Ascending aorta (tissue), 2 donors: ENCODE measurements around the gene PLN. TPM values are rescaled to one million over a fixed set of nuclear protein-coding genes. Genes with fewer than 3 reads are reported as not detected.
A peak's percentile ranks its signal among the peaks of the same experiment; 100 is the strongest.

Experiments
- DNase-seq, 2 donors: peaks; one replicate each; pipeline ENCODE4 v3.0.0-alpha.2; 2019; ENCODE audit warnings: low spot score in 2 of 2
- H3K27ac ChIP-seq, 2 donors: fragments of 200-600 bp; sonication (generic); one replicate each; pipeline ENCODE4 v1.5.1; 2016 to 2017; ENCODE audit warnings: mild to moderate bottlenecking in 1 of 2
- H3K27me3 ChIP-seq: fragments of 200-600 bp; sonication (generic); one replicate; pipeline ENCODE4 v1.5.1; 2017
- H3K36me3 ChIP-seq, 2 donors: fragments of 200-600 bp; sonication (generic); one replicate each; pipeline ENCODE4 v1.5.1; 2016
- H3K4me1 ChIP-seq, 2 donors: fragments of 200-600 bp; sonication (generic); one replicate each; pipeline ENCODE4 v1.5.1; 2016 to 2017; ENCODE audit warnings: mild to moderate bottlenecking in 1 of 2
- H3K4me3 ChIP-seq, 2 donors: fragments of 200-600 bp; sonication (generic); one replicate each; pipeline ENCODE4 v1.5.1; 2016 to 2017; ENCODE audit warnings: mild to moderate bottlenecking in 1 of 2
- H3K9me3 ChIP-seq, 2 donors: fragments of 200-600 bp; sonication (generic); one replicate each; pipeline ENCODE4 v1.5.1; 2016
- CTCF ChIP-seq, 3 experiments: fragments of 200-600 bp in 2 of 3; fragments of 450-650 bp in 1 of 3; sonication (generic) in 2 of 3; IDR thresholded peaks; one replicate each; pipeline ENCODE4 v1.5.1; 2016 to 2019; ENCODE audit warnings: antibody characterized with exemption in 3 of 3, mild to moderate bottlenecking in 1 of 3, moderate library complexity in 1 of 3
- intact Hi-C: fragments of 100-400 bp; cut with DNase I; formaldehyde crosslinking; loops from one replicate; pipeline ENCODE4 v1.15.1; 2023
- total RNA-seq: library from RNA; depleted of rRNA; stranded (reverse); fragments of >200 nt; gene quantifications from one replicate; pipeline ENCODE4 v1.1.0, GENCODE V29; 2016

PLN gene
- total RNA-seq, 1 donor from 2014 or later = 129 TPM

GRCh38 chr6:118504611-118505010 is 43.5 kb upstream of the PLN start:
- no peak overlapping the region for H3K4me3 ChIP-seq
- TF ChIP-seq CTCF (IDR thresholded peaks at IDR 0.05) = no peak
- H3K27me3 ChIP-seq = no peaks in the 10 kb centered on the region
- intact Hi-C loops = no loop called here
- H3K9me3 ChIP-seq = no peaks in the 10 kb centered on the region
- peaks cover 0 to 7% of the 10 kb centered on the region in 2 donors for H3K4me1 ChIP-seq
- H3K36me3 ChIP-seq = no peaks in the 10 kb centered on the region
- no peak for DNase-seq
- no peak overlapping the region for H3K27ac ChIP-seq

GRCh38 chr6:118505656-118506055 is 42.4 kb upstream of the PLN start:
- H3K27ac ChIP-seq = no peak overlapping the region
- H3K27me3 ChIP-seq = no peaks in the 10 kb centered on the region
- H3K4me3 ChIP-seq = no peak overlapping the region
- no peaks in the 10 kb centered on the region for H3K9me3 ChIP-seq
- no peak for DNase-seq
- no peak for TF ChIP-seq CTCF (IDR thresholded peaks at IDR 0.05)
- H3K4me1 ChIP-seq = peaks cover 0 to 7% of the 10 kb centered on the region in 2 donors
- intact Hi-C loops = no loop called here
- no peaks in the 10 kb centered on the region for H3K36me3 ChIP-seq

GRCh38 chr6:118506071-118506638 is 41.9 kb upstream of the PLN start:
- no peak for TF ChIP-seq CTCF (IDR thresholded peaks at IDR 0.05)
- no peak overlapping the region for H3K4me3 ChIP-seq
- H3K27ac ChIP-seq = peak overlapping the region; percentile 42 to 50
- intact Hi-C loops = no loop called here
- H3K27me3 ChIP-seq = no peaks in the 10 kb centered on the region
- H3K9me3 ChIP-seq = no peaks in the 10 kb centered on the region
- H3K36me3 ChIP-seq = no peaks in the 10 kb centered on the region
- H3K4me1 ChIP-seq = peaks cover 0 to 7% of the 10 kb centered on the region in 2 donors
- DNase-seq = no peak

GRCh38 chr6:118507636-118508035 is 40.5 kb upstream of the PLN start:
- intact Hi-C loops = loop anchor here (2.0 kb wide), 1 partner anchor 73 kb away; no protein-coding TSS in a partner anchor
- Histone ChIP-seq H3K27me3 (no peaks in the 10 kb centered on the region), H3K9me3 (no peaks in the 10 kb centered on the region), H3K36me3 (no peaks in the 10 kb centered on the region), H3K4me3 (no peak overlapping the region), H3K27ac (no peak overlapping the region), H3K4me1 (peaks cover 0 to 12% of the 10 kb centered on the region in 2 donors)
- TF ChIP-seq CTCF (IDR thresholded peaks at IDR 0.05) = no peak
- DNase-seq = no peak

- Histone ChIP-seq H3K4me3 (no peak overlapping the region), H3K36me3 (no peaks in the 10 kb centered on the region), H3K27ac (no peak overlapping the region), H3K4me1 (peaks cover 0 to 12% of the 10 kb centered on the region in 2 donors), H3K9me3 (no peaks in the 10 kb centered on the region), H3K27me3 (no peaks in the 10 kb centered on the region)
- peak in 1 of 2 donors; percentile 74 for DNase-seq
- intact Hi-C loops = loop anchor here (1.0 to 2.0 kb wide), 2 partner anchors 72 to 225 kb away; no protein-coding TSS in a partner anchor
- TF ChIP-seq CTCF (IDR thresholded peaks at IDR 0.05) = peak; percentile 57 to 78 (median 66)
Observed at GRCh38 chr6:118509009-118509617, 39.0 kb upstream of the PLN start.
